GM10266 (cell line): ENCODE measurements around the gene IDH3B.

Experiments
- DNase-seq: peaks from one replicate; pipeline ENCODE4 v3.0.0; 2012; ENCODE audit errors: extremely low spot score
- CTCF ChIP-seq: IDR thresholded peaks from 2 replicates; pipeline ENCODE4 v1.5.1; 2012; ENCODE audit warnings: mild to moderate bottlenecking, low read depth; ENCODE audit not compliant: control insufficient read depth, insufficient read depth; ENCODE audit errors: missing control alignments

IDH3B gene

GRCh38 chr20:2706688-2707352 lies 42.8 kb upstream of the IDH3B start:
- no peak for TF ChIP-seq CTCF
- DNase-seq: no peak

GRCh38 chr20:2705931-2706645 lies 42.1 kb upstream of the IDH3B start:
- DNase-seq: no peak
- TF ChIP-seq CTCF: no peak

GRCh38 chr20:2703716-2704475 lies 39.9 kb upstream of the IDH3B start:
- DNase-seq: no peak
- no peak for TF ChIP-seq CTCF

GRCh38 chr20:2701671-2702081 lies 37.7 kb upstream of the IDH3B start:
- TF ChIP-seq CTCF: no peak
- no peak for DNase-seq

- DNase-seq: no peak
- no peak for TF ChIP-seq CTCF
Observed at GRCh38 chr20:2700913-2701620, 37.1 kb upstream of the IDH3B start.

GRCh38 chr20:2699775-2700413 lies 35.9 kb upstream of the IDH3B start:
- no peak for DNase-seq
- TF ChIP-seq CTCF: no peak
